Activated naive CD4-positive, alpha-beta T cell treated with anti-CD3 and anti-CD28 coated beads, Interleukin-2, amount 50 U/mL, for 24 hours (primary cell): Measurements from ENCODE around the gene EWSR1.

ENCODE experiments used
- H3K27ac Mint-ChIP-seq: one replicate; pipeline ENCODE4 v1.8.0; 2021; ENCODE audit warnings: mild to moderate bottlenecking, mixed read lengths
- H3K27me3 Mint-ChIP-seq: one replicate; pipeline ENCODE4 v1.8.0; 2021; ENCODE audit warnings: mixed read lengths
- H3K36me3 Mint-ChIP-seq: one replicate; pipeline ENCODE4 v1.8.0; 2021; ENCODE audit warnings: mixed read lengths
- H3K4me1 Mint-ChIP-seq: one replicate; pipeline ENCODE4 v1.8.0; 2021; ENCODE audit warnings: mixed read lengths
- H3K4me3 Mint-ChIP-seq: one replicate; pipeline ENCODE4 v1.8.0; 2021; ENCODE audit warnings: mild to moderate bottlenecking, mixed read lengths
- H3K9me3 Mint-ChIP-seq: one replicate; pipeline ENCODE4 v1.8.0; 2021; ENCODE audit warnings: mixed read lengths

EWSR1 gene

GRCh38 chr22:29330753-29331152 is 62.7 kb downstream of the EWSR1 start:
- H3K9me3 Mint-ChIP-seq = no peaks in the 10 kb centered on the region
- no peaks in the 10 kb centered on the region for H3K27me3 Mint-ChIP-seq
- no peaks in the 10 kb centered on the region for H3K4me1 Mint-ChIP-seq
- H3K4me3 Mint-ChIP-seq = no peak overlapping the region
- H3K27ac Mint-ChIP-seq = no peak overlapping the region
- H3K36me3 Mint-ChIP-seq = peaks cover 2% of the 10 kb centered on the region

DNA sequence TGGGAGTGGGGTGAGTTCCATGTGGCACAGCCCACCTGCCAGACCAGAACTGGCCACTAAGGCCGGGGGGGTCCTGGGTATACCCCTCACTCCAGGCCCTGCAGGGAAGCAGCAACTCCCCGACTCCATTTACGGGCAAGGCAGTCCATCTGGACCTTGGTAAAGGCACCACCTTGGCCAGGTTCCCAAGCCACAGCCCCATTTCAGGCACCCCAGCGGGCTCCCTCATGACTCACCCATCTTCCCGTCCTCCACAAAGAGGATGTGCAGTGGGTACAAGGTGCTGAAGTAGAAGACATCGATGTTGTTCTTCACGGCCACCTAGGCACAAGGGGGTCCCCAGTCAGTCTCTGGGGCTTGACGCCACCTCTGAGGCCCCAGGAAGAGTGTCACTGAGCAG is 63.1 kb downstream of the EWSR1 start:
- H3K4me3 Mint-ChIP-seq = no peak overlapping the region
- no peaks in the 10 kb centered on the region for H3K9me3 Mint-ChIP-seq
- H3K36me3 Mint-ChIP-seq = peaks cover 2% of the 10 kb centered on the region
- no peaks in the 10 kb centered on the region for H3K4me1 Mint-ChIP-seq
- no peak overlapping the region for H3K27ac Mint-ChIP-seq
- no peaks in the 10 kb centered on the region for H3K27me3 Mint-ChIP-seq

DNA sequence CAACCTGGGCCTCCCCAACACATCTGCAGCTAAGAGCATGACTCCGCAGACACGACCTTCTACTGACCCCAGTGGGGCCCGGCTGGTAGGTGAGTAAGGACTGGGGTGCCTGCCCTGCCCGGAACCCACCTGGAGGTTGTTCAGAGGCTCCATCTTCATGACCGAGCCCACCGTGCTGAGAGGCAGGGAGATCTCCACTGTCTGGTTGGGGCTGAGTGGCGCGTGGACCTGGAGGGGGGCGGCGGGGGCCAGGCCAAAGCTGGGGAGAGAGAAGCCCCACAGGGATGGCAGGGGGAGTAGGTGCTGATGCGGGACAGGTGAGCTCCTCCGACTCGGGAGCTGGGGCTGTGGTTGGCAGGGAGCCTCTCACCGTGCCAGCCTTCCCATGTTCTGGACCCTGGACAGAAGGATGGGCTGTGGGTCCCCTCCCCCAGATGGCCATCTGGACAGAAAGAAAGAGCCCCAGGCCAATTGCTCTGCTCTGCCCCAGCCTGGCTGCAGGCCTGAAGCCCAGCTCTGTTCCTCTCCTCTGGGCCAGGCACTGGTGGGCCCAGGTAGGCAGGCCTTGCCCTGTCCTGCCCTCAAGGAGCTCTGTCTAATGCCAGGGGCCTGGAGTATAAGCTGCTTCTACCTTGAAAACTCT is 63.7 kb downstream of the EWSR1 start:
- no peak overlapping the region for H3K27ac Mint-ChIP-seq
- H3K4me3 Mint-ChIP-seq = no peak overlapping the region
- H3K36me3 Mint-ChIP-seq = peaks cover under 1% of the 10 kb centered on the region

DNA sequence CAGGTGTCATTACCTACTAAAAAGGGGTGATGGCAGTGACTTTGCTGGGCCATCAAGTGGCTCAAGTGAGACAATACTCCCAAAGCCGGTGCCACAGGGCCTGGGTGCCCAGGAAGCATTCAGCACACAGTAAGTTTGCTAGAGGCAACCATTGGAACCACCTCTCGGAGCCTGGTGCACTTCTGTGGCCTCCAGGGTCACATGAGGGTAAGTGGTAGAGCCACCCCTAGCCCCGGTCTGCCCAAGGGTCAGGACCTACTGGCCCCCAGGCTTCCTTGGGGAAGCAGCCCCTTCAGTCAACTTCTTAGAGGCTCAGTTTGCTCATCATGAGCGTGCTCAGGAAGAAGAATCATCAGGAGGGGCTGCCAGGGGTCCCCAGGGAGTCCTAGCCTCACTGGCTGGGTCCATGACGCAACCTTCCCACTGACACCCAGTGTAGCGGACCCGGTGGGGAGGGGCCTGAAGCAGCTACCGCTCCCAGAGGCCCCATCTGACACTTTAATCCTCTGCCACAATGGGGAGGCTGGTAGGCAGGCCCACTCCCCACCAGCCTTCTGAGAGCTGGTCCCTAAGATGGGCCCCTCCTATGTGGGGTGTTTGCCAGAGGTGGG is 64.9 kb downstream of the EWSR1 start:
- Mint-ChIP-seq H3K27ac (no peak overlapping the region), H3K27me3 (no peaks in the 10 kb centered on the region)

More for the DNA sequence above, 63.7 kb downstream of the EWSR1 start:
- Mint-ChIP-seq H3K9me3 (no peaks in the 10 kb centered on the region), H3K4me1 (no peaks in the 10 kb centered on the region), H3K27me3 (no peaks in the 10 kb centered on the region)

GRCh38 chr22:29334148-29334547 is 66.1 kb downstream of the EWSR1 start:
- no peaks in the 10 kb centered on the region for H3K4me1 Mint-ChIP-seq
- no peaks in the 10 kb centered on the region for H3K9me3 Mint-ChIP-seq
- no peaks in the 10 kb centered on the region for H3K27me3 Mint-ChIP-seq
- no peak overlapping the region for H3K27ac Mint-ChIP-seq
- peaks cover 3% of the 10 kb centered on the region for H3K36me3 Mint-ChIP-seq
- no peak overlapping the region for H3K4me3 Mint-ChIP-seq

More for the DNA sequence above, 64.9 kb downstream of the EWSR1 start:
- no peaks in the 10 kb centered on the region for H3K4me1 Mint-ChIP-seq
- peaks cover 3% of the 10 kb centered on the region for H3K36me3 Mint-ChIP-seq
- H3K9me3 Mint-ChIP-seq = no peaks in the 10 kb centered on the region
- H3K4me3 Mint-ChIP-seq = no peak overlapping the region

- Mint-ChIP-seq H3K36me3 (peaks cover 3% of the 10 kb centered on the region), H3K4me1 (no peaks in the 10 kb centered on the region), H3K9me3 (no peaks in the 10 kb centered on the region)
These were observed 66.8 kb downstream of the EWSR1 start for GRCh38 chr22:29334696-29335344.

GRCh38 chr22:29335656-29336055 is 67.6 kb downstream of the EWSR1 start:
- no peak overlapping the region for H3K4me3 Mint-ChIP-seq
- no peak overlapping the region for H3K27ac Mint-ChIP-seq
- H3K4me1 Mint-ChIP-seq = no peaks in the 10 kb centered on the region
- peaks cover 3% of the 10 kb centered on the region for H3K36me3 Mint-ChIP-seq
- no peaks in the 10 kb centered on the region for H3K9me3 Mint-ChIP-seq
- H3K27me3 Mint-ChIP-seq = no peaks in the 10 kb centered on the region

More at GRCh38 chr22:29334696-29335344, 66.8 kb downstream of the EWSR1 start:
- H3K27ac Mint-ChIP-seq = no peak overlapping the region
- no peak overlapping the region for H3K4me3 Mint-ChIP-seq
- no peaks in the 10 kb centered on the region for H3K27me3 Mint-ChIP-seq

GRCh38 chr22:29336751-29337490 is 68.9 kb downstream of the EWSR1 start:
- no peak overlapping the region for H3K4me3 Mint-ChIP-seq
- H3K36me3 Mint-ChIP-seq = peaks cover 3% of the 10 kb centered on the region
- H3K27me3 Mint-ChIP-seq = no peaks in the 10 kb centered on the region
- no peak overlapping the region for H3K27ac Mint-ChIP-seq
- no peaks in the 10 kb centered on the region for H3K9me3 Mint-ChIP-seq
- no peaks in the 10 kb centered on the region for H3K4me1 Mint-ChIP-seq

DNA sequence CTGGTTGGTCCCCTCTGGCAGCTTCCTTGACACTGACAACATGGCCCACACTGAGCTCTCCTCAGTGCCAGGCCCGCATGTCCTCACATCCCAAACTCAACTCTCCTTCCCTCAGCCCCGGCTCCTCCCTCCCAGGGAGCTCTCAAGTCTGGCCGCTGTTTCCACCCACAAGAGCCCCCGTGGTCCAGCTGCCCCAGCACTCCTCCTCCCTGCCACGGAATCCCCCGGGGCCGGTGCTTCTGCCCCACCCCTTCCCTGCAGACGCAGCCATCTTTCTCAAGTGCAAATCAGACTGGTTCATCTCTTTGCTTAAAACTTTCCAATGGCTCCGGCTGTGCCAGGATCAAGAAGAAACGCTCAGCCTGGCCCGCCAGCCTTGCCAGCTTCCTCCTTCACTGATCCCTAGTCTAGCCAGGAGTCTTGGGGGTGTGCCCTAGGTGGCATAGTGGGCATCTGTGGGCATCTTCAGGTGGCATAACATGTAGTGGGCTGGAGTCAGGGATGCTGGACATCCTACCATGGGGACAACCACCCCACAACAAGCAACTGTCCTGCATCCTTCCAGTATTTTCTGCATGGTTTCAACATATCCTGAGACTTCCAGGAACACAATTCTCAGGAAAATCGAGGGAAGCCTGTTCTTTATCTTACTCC is 69.7 kb downstream of the EWSR1 start:
- Mint-ChIP-seq H3K4me1 (no peaks in the 10 kb centered on the region), H3K9me3 (no peaks in the 10 kb centered on the region), H3K36me3 (peaks cover 3% of the 10 kb centered on the region), H3K27me3 (no peaks in the 10 kb centered on the region), H3K27ac (no peak overlapping the region), H3K4me3 (no peak overlapping the region)

- H3K36me3 Mint-ChIP-seq = peaks cover 3% of the 10 kb centered on the region
- H3K27ac Mint-ChIP-seq = no peak overlapping the region
- H3K9me3 Mint-ChIP-seq = no peaks in the 10 kb centered on the region
- H3K4me3 Mint-ChIP-seq = no peak overlapping the region
- no peaks in the 10 kb centered on the region for H3K27me3 Mint-ChIP-seq
- H3K4me1 Mint-ChIP-seq = no peaks in the 10 kb centered on the region
These were observed 70.3 kb downstream of the EWSR1 start for GRCh38 chr22:29338398-29338797.

GRCh38 chr22:29339381-29340235 is 71.5 kb downstream of the EWSR1 start:
- Mint-ChIP-seq H3K4me3 (no peak overlapping the region), H3K27ac (no peak overlapping the region), H3K9me3 (no peaks in the 10 kb centered on the region), H3K36me3 (peaks cover 3% of the 10 kb centered on the region), H3K4me1 (no peaks in the 10 kb centered on the region), H3K27me3 (no peaks in the 10 kb centered on the region)

GRCh38 chr22:29340566-29340965 is 72.5 kb downstream of the EWSR1 start:
- H3K27ac Mint-ChIP-seq = no peak overlapping the region

GRCh38 chr22:29341056-29341848 is 73.2 kb downstream of the EWSR1 start:
- Mint-ChIP-seq H3K4me1 (no peaks in the 10 kb centered on the region), H3K36me3 (peaks cover 3% of the 10 kb centered on the region), H3K27me3 (no peaks in the 10 kb centered on the region), H3K9me3 (no peaks in the 10 kb centered on the region), H3K4me3 (no peak overlapping the region), H3K27ac (no peak overlapping the region)

More at GRCh38 chr22:29340566-29340965, 72.5 kb downstream of the EWSR1 start:
- Mint-ChIP-seq H3K4me3 (no peak overlapping the region), H3K9me3 (no peaks in the 10 kb centered on the region), H3K36me3 (peaks cover 3% of the 10 kb centered on the region), H3K27me3 (no peaks in the 10 kb centered on the region), H3K4me1 (no peaks in the 10 kb centered on the region)

DNA sequence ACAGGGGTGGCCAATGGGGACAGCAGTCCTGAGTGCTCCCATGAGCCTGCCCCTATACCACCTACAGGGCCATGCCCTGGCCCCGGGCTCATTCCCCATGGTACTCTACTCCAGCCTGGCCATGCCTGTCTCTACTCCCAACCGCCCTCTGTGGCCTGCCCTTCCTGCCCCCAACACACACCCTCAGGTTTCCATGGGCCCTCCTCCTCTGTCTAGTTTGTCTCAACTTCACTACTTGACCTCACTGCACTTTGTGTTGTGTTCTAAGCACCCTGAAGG is 73.7 kb downstream of the EWSR1 start:
- Mint-ChIP-seq H3K4me1 (no peaks in the 10 kb centered on the region), H3K27me3 (no peaks in the 10 kb centered on the region), H3K4me3 (no peak overlapping the region), H3K36me3 (peaks cover 3% of the 10 kb centered on the region), H3K27ac (no peak overlapping the region), H3K9me3 (no peaks in the 10 kb centered on the region)
